HCT116 (cell line): Measurements from ENCODE around the gene CTRL. TPM values are rescaled to one million over a fixed set of nuclear protein-coding genes. Genes with fewer than 3 reads are reported as not detected.

ENCODE experiments used
- ATAC-seq: fragments of 200-7000 bp; cut with Tn5 transposase; 2 replicates; pipeline ENCODE4 v1.9.1; 2020; ENCODE audit warnings: mild to moderate bottlenecking, moderate library complexity
- BruUV-seq: library from RNA; stranded (reverse); fragments of 400-500 nt; replicated peaks from 2 replicates; lab custom pipeline; 2021; lab: Mats Ljungman, UMichigan
- CTCF ChIA-PET: fragments of 300-600 bp; sonication (Branson Sonifier 250); formaldehyde crosslinking; loops from one replicate; lab custom pipeline; 2021; ENCODE audit warnings: antibody characterized with exemption; lab: Charles Lee
- POLR2A ChIA-PET: fragments of 300-600, 350-600 bp; sonication (Branson Sonifier 250); formaldehyde crosslinking; loops from one replicate; lab custom pipeline; 2021; ENCODE audit warnings: antibody characterized with exemption; lab: Charles Lee
- RAD21 ChIA-PET, 2 experiments: fragments of 300-600 bp; sonication (Branson Sonifier 250); formaldehyde crosslinking; loops; one replicate each; lab custom pipeline; 2023; ENCODE audit warnings: low total read pairs in 2 of 2; ENCODE audit not compliant: uncharacterized antibody in 2 of 2, unreplicated experiment in 2 of 2, low non-redundant PET in 1 of 2; lab: Charles Lee
- DNase-seq: peaks from one replicate; pipeline ENCODE4 v3.0.0-alpha.2; 2010; ENCODE audit warnings: low read depth, low spot score
- H2AFZ ChIP-seq: fragments of 200-600 bp; shearing (Covaris generic), sonication (generic); 2 replicates; pipeline ENCODE4 v1.6.1; 2017; ENCODE audit warnings: low read depth, mixed run types, mixed read lengths, antibody characterized with exemption, low read length; ENCODE audit not compliant: poor library complexity, severe bottlenecking
- H3K27ac ChIP-seq: 2 replicates; pipeline ENCODE4 v1.5.1; 2012; ENCODE audit warnings: low read depth, low read length
- H3K27me3 ChIP-seq: fragments of 200-600 bp; sonication (generic); 2 replicates; pipeline ENCODE4 v1.6.1; 2016; ENCODE audit warnings: mixed run types, low read length, mixed read lengths; ENCODE audit not compliant: insufficient read depth
- H3K36me3 ChIP-seq, 2 experiments: fragments of 200-500 bp in 1 of 2; fragments of 200-600 bp in 1 of 2; sonication (Bioruptor generic) in 1 of 2; sonication (generic) in 1 of 2; 2 replicates each; pipeline versions ENCODE4 v1.5.1 to v1.6.1; 2014 to 2016; ENCODE audit warnings: low read length in 2 of 2, inconsistent platforms in 1 of 2, mixed read lengths in 1 of 2, mixed run types in 1 of 2; ENCODE audit not compliant: insufficient read depth in 2 of 2, control insufficient read depth in 1 of 2
- H3K4me1 ChIP-seq, 2 experiments: fragments of 200-600 bp in 1 of 2; sonication (generic) in 1 of 2; 2 replicates each; pipeline versions ENCODE4 v1.5.1 to v1.6.1; 2012 to 2017; ENCODE audit warnings: low read length in 2 of 2, inconsistent platforms in 1 of 2, mild to moderate bottlenecking in 1 of 2, mixed read lengths in 1 of 2, mixed run types in 1 of 2, moderate library complexity in 1 of 2; ENCODE audit not compliant: insufficient read depth in 2 of 2, control insufficient read depth in 1 of 2
- H3K4me2 ChIP-seq: fragments of 200-600 bp; sonication (generic); 2 replicates; pipeline ENCODE4 v1.6.1; 2017; ENCODE audit warnings: mixed run types, low read length, mixed read lengths
- H3K4me3 ChIP-seq, 2 experiments: fragments of 200-600 bp in 1 of 2; sonication (generic) in 1 of 2; replicated peaks in 1 of 2; 2 replicates each; pipeline ENCODE4 v1.5.1; 2011 to 2016; ENCODE audit warnings: low read length in 2 of 2, control low read depth in 1 of 2, low read depth in 1 of 2, mild to moderate bottlenecking in 1 of 2, mixed read lengths in 1 of 2, mixed run types in 1 of 2
- H3K79me2 ChIP-seq: fragments of 200-600 bp; sonication (generic); 2 replicates; pipeline ENCODE4 v1.6.1; 2017; ENCODE audit warnings: mild to moderate bottlenecking, mixed run types, low read length, moderate library complexity, mixed read lengths; ENCODE audit not compliant: insufficient read depth
- H3K9ac ChIP-seq: fragments of 200-600 bp; sonication (generic); 2 replicates; pipeline ENCODE4 v1.6.1; 2016; ENCODE audit warnings: low read length, mixed read lengths
- H3K9me2 ChIP-seq: fragments of 200-600 bp; sonication (generic), shearing (Covaris generic); 2 replicates; pipeline ENCODE4 v1.6.1; 2017; ENCODE audit warnings: mixed run types, mild to moderate bottlenecking, moderate library complexity; ENCODE audit not compliant: insufficient read depth
- H3K9me3 ChIP-seq, 2 experiments: fragments of 200-500 bp in 1 of 2; fragments of 200-600 bp in 1 of 2; sonication (Bioruptor generic) in 1 of 2; sonication (generic) in 1 of 2; 2 replicates each; pipeline ENCODE4 v1.6.1; 2014 to 2017; ENCODE audit warnings: low read length in 2 of 2, mixed read lengths in 2 of 2, inconsistent platforms in 1 of 2, low read depth in 1 of 2, mild to moderate bottlenecking in 1 of 2, mixed run types in 1 of 2, moderate library complexity in 1 of 2; ENCODE audit not compliant: control insufficient read depth in 1 of 2, insufficient read depth in 1 of 2
- H4K20me1 ChIP-seq: fragments of 200-600 bp; sonication (generic), shearing (Covaris generic); 2 replicates; pipeline ENCODE4 v1.6.1; 2017; ENCODE audit warnings: mixed run types, mild to moderate bottlenecking, moderate library complexity; ENCODE audit not compliant: insufficient read depth
- ATF3 ChIP-seq: IDR thresholded peaks from 2 replicates; pipeline ENCODE4 v1.6.1; 2012
- CBX3 ChIP-seq: IDR thresholded peaks from 2 replicates; pipeline ENCODE4 v1.6.1; 2012; ENCODE audit warnings: low read depth
- CEBPB ChIP-seq: IDR thresholded peaks from 2 replicates; pipeline ENCODE4 v1.6.1; 2012; ENCODE audit warnings: low read depth
- EGR1 ChIP-seq: IDR thresholded peaks from 2 replicates; pipeline ENCODE4 v1.6.1; 2012; ENCODE audit warnings: low read depth
- EZH2 ChIP-seq: fragments of 200-600 bp; sonication (generic); IDR thresholded peaks from 2 replicates; pipeline ENCODE4 v1.6.1; 2017; ENCODE audit warnings: antibody characterized with exemption, mixed run types
- EZH2phosphoT487 ChIP-seq: fragments of 200-600 bp; IDR thresholded peaks from 2 replicates; pipeline ENCODE4 v1.6.1; 2018; ENCODE audit warnings: antibody characterized with exemption, borderline replicate concordance
- FOSL1 ChIP-seq: IDR thresholded peaks from 2 replicates; pipeline ENCODE4 v1.6.1; 2012; ENCODE audit warnings: low read depth
- JUND ChIP-seq: IDR thresholded peaks from 2 replicates; pipeline ENCODE4 v1.6.1; 2012
- MAX ChIP-seq: IDR thresholded peaks from 2 replicates; pipeline ENCODE4 v1.6.1; 2012
- POLR2A ChIP-seq: IDR thresholded peaks from 2 replicates; pipeline ENCODE4 v1.7.0; 2011; ENCODE audit warnings: borderline replicate concordance; ENCODE audit not compliant: insufficient read depth, insufficient read length; ENCODE audit errors: extremely low read depth
- REST ChIP-seq: IDR thresholded peaks from 2 replicates; pipeline ENCODE4 v1.6.1; 2012; ENCODE audit warnings: low read depth
- SIN3A ChIP-seq: IDR thresholded peaks from 2 replicates; pipeline ENCODE4 v1.6.1; 2012; ENCODE audit warnings: low read depth
- SP1 ChIP-seq: IDR thresholded peaks from 2 replicates; pipeline ENCODE4 v1.6.1; 2012; ENCODE audit warnings: low read depth
- SRF ChIP-seq: IDR thresholded peaks from 2 replicates; pipeline ENCODE4 v1.6.1; 2012; ENCODE audit warnings: low read depth
- YY1 ChIP-seq: IDR thresholded peaks from 2 replicates; pipeline ENCODE4 v1.6.1; 2011; ENCODE audit warnings: low read length, low read depth, moderate library complexity, mild to moderate bottlenecking; ENCODE audit not compliant: insufficient replicate concordance; ENCODE audit errors: extremely low read depth
- ZBTB33 ChIP-seq: IDR thresholded peaks from 2 replicates; pipeline ENCODE4 v1.6.1; 2011; ENCODE audit warnings: mild to moderate bottlenecking, low read length, moderate library complexity; ENCODE audit not compliant: insufficient replicate concordance; ENCODE audit errors: extremely low read depth
- intact Hi-C: fragments of 100-400 bp; cut with micrococcal nuclease; formaldehyde crosslinking; loops from 2 replicates; pipeline ENCODE4 v1.10.0; 2022
- total RNA-seq: library from RNA; stranded (reverse); gene quantifications from one replicate; pipeline ENCODE4 v1.2.1, GENCODE V29; 2021; ENCODE audit not compliant: unreplicated experiment

Gene CTRL
- total RNA-seq, 1 experiment from 2014 or later = 3.4 TPM

- H3K27ac ChIP-seq = no peak overlapping the region
- CTCF ChIA-PET = no interaction called here
Measured at GRCh38 chr16:67892375-67892774, 39.3 kb downstream of the CTRL start.

More at GRCh38 chr16:67892375-67892774, 39.3 kb downstream of the CTRL start:
- peak overlapping the region; percentile 76 for H3K4me2 ChIP-seq
- no peaks in the 10 kb centered on the region for H3K36me3 ChIP-seq
- H3K79me2 ChIP-seq = peaks cover 39% of the 10 kb centered on the region
- TSS peak; percentile 82 for BruUV-seq
- ChIA-PET RAD21 (no interaction called here), POLR2A (no interaction called here)
- intact Hi-C loops = no loop called here
- ATAC-seq (no peak), DNase-seq (no peak)
- no peaks in the 10 kb centered on the region for H4K20me1 ChIP-seq
- no peaks in the 10 kb centered on the region for H3K27me3 ChIP-seq
- H3K4me1 ChIP-seq = peaks cover 13% of the 10 kb centered on the region in 2 experiments
- TF ChIP-seq POLR2A (no peak), CBX3 (no peak), REST (no peak), SP1 (no peak), ATF3 (no peak), EGR1 (no peak), MAX (no peak), YY1 (no peak), JUND (no peak), EZH2phosphoT487 (no peak), CEBPB (no peak), SRF (no peak), FOSL1 (no peak), EZH2 (no peak), ZBTB33 (no peak), SIN3A (no peak)
- peak overlapping the region; percentile 1 for H2AFZ ChIP-seq
- peak overlapping the region; percentile 50 for H3K9ac ChIP-seq
- H3K9me2 ChIP-seq = no peaks in the 10 kb centered on the region
- peak overlapping the region; percentile 46 to 91 for H3K4me3 ChIP-seq
- no peaks in the 10 kb centered on the region for H3K9me3 ChIP-seq
